GM18498 (cell line): Measurements from ENCODE around the gene PAIP2.
"Not testable (repeated sequence)": the region's sequence is repeated elsewhere in the genome, so short reads cannot be mapped to it uniquely, and the experiment has no call there.

ENCODE experiments used
- ATAC-seq: cut with Tn5 transposase; IDR thresholded peaks from one replicate; pipeline ENCODE4 v1.9.1; 2021; ENCODE audit warnings: mild to moderate bottlenecking, moderate library complexity; ENCODE audit not compliant: unreplicated experiment

The PAIP2 gene

DNA sequence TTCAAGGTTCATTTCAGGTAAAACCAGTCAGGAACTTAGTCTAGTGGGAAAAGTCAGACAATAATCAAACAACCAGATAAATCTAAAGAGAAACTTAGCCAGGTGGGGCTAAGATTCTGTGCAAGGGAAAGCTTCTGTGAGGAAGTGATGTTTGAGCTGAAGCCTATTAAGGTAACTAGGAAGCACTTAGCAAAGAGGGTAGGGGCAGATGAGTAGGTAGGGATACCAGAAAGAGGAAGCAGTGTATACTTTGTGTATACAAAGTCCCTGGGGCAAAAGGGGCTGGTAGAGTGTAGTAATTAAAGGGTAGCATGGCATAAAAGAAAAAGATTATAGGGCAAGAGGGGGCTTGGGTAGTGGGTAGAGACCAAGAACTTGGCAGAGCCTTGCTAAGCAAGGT lies 65.9 kb downstream of the PAIP2 start:
- ATAC-seq = no peak

DNA sequence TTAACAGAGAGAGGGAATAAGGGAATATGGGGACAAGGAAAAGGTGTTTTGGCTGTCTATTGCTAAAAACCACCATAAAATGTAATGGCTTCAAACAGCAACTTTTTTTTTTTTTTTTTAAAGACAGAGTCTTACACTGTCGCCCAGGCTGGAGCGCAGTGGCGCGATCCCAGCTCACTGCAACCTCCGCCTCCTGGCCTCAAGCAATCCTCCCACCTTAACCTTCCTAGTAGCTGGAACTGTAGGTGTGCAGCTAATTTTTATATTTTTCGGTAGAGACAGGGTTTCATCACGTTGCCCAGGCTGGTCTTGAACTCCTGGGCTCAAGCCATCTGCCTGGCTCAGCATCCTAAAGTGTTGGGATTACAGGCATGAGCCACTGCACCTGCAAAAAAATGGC lies 66.5 kb downstream of the PAIP2 start:
- no peak for ATAC-seq

DNA sequence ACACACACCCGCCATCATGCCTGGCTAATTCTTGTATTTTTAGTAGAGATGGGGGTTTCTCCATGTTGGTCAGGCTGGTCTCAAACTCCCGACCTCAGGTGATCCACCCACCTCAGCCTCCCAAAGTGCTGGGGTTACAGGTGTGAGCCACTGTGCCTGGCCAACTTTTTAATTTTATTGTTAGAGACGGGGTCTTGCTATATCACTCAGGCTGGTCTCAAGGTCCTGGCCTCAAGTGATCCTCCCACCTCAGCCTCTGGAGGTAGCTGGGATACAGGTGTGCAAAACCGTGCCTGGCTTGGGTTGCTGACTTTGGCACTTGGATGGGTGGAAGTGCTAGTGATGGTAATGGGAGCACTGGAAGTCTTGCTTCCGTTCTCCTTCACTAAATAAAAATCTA lies 67.5 kb downstream of the PAIP2 start:
- not testable (repeated sequence) for ATAC-seq

DNA sequence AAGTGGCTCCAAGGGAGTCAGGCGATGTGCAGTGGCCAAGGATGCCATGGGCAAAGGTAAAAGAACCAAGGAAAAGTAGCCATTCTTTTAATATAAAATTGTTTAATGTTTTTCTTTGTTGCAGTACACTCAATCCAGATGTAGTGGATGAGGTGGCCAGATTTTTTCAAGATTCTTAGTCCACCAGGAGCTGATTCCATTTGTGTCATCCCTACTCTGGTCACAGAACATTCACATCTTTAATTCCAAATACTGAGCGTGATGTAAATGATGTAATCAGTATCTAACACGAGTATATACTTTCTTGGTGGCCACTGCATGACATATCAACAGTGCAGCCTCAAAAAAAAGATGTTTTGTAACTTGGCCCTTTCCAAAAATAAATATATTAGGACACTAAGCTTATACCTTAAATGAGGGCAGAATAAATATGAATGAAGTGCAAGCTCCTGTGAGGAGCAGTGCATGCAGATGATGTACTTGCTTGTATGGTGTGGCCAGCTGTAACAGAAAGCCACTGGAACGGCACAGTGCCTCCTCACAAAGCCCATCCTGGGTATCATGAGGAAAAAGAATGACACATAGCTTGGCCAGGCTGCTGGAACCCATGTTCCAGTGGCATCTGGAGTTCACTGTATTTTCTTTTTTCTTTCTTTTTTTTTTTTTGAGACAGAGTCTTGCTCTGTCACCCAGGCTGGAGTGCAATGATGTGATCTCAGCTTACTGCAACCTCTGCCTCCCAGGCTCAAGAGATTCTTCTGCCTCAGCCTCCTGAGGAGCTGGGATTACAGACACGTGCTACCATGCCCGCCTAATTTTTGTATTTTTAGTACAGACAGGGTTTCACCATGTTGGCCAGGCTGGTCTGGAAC lies 68.7 kb downstream of the PAIP2 start:
- no peak for ATAC-seq

DNA sequence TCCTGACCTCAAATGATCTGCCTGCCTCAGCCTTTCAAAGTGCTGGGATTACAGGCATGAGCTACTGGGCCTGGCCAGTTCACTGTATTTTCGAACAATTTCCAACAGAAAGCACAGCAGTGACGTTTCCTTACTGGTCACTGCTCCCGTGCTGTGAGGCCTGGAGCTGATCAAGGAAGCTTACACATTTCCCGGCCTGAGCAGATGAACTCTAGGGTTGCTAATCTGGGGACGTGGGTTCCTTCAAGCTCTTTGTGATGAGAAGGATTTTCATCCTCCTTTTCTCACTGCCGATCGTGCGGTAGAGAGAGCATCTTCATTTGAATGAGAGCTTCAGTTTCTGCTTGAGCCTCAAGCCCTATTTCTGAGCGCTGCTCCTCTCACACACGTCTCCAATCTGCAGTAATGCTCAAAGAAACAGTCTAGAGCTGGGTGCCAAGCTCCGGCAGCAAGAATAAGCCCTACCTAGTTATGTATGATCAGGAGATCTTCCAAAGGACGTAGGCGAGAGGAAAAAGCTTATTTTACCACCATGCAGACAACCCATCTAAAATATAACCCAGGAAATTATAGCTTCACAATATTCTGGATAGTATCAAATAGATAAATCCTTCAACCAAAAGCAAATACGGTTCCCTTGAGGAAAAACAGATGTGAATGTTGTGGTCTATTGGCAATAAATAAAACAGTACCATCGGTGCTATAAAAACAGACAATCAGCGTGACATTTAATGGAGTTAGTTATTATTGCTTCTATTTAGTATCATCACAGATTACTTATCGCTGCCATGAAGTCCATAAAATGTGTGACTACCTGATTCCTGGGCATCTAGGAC lies 69.6 kb downstream of the PAIP2 start:
- ATAC-seq = no peak

DNA sequence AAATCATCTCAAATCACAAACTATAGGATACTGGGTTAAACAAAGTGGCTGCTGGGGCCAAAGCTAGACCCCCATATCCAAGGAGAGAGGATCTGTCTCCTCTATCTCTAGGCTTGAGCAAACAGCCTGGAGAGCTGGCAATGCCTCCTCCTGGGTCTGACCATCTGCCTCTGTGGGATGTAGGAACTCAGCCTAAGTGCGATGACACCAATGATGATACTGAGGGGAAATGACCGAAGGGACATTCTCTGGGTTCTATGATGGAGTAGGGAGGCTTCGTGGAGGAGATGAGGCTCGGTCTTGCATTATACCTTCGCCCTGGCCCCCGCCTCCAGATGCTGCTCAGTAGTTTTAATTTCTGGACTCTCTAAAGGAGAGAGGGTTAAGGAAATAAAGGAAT lies 71.5 kb downstream of the PAIP2 start:
- no peak for ATAC-seq

DNA sequence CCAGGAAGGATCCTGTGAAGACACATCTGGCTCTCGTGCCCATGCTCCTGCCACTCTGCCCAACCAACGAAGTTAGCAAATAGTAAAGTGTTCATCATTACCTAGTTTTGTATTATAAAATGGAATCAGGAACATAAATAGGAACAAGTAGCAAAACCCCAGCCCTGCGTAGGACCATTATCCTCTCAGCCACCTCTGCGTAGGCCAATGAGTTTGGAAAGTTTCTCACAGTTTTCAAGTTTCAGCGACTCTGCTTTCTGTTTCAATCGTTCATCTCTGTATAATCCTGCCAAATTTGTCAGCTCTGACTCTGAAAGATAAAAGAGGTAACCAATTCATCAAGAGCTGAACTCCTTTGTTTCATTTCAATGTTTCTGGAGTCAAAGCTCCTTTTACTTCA lies 72.3 kb downstream of the PAIP2 start:
- ATAC-seq = peak; percentile 74

DNA sequence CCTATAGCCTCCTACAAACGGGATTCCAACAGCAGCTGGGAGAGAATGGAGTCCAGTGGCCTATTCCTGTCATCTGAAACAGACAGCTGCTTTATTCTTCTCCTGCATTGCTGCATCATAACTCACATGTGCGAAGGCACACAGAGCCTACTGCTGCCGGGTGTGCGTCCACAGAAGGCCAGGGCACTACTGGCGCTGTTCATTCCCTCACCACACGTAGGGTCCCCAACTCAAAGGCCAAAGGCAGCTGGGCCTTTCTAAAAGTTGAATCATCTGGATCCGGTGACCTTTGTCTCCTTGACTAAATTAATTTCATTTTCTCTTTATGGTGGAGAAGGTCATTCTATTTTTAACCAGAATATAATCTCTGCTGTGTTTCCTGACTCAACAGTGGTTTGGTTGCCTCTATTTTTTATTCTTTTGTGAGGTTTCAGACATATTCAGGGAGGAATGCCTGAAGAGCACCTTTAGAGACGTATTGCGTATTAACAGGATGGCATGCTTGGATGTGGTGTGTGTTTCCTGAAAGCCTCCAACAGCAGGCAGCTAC lies 73.0 kb downstream of the PAIP2 start:
- no peak for ATAC-seq

DNA sequence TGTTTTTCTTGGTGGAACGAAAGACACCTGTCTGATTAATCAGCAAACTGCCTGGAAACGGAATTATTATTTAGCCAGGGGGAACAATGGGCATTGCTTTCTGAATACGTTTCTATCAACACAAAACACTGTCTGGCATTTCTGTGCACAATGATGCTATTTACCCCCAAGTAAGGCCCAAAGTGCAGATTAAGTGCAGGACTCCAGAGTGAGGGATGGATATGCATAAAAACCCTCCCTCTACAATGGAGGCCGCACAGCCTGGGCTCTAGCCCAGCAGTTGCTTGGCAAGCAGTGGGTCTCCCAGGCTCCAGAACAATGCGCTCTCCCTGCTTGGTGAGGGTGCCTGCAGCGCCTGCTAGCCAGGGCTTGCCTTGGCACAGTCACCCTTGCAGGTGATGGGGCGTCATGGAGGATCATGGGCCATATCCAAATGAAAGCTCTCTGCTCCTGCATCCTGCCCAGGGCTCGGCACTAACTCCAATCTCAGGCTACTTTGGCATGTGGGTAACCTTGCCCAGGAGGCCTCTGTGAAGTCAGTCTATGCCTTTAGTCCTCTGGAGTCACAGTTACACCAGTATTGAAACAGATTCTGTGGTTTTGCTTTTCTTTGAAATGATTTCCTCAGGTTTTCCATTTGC lies 73.7 kb downstream of the PAIP2 start:
- no peak for ATAC-seq

DNA sequence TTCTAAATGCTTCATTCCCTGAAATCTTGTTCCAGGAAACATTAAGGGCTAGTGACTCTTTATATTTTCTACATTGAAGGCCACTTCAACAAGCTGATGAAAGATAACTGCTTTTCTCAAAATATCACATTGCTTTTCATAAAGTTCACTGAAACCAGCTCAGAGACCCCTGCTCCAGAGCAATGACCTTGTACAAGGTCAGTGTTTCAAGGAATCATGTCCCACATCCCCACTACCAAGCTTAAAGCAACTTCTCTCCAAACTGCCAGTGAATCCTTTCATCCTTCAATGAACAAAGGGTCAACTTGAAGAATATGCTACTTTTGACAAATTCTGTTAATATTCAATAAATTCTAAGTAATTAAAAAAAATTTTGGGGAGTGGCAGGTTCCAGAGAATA lies 74.2 kb downstream of the PAIP2 start:
- no peak for ATAC-seq

DNA sequence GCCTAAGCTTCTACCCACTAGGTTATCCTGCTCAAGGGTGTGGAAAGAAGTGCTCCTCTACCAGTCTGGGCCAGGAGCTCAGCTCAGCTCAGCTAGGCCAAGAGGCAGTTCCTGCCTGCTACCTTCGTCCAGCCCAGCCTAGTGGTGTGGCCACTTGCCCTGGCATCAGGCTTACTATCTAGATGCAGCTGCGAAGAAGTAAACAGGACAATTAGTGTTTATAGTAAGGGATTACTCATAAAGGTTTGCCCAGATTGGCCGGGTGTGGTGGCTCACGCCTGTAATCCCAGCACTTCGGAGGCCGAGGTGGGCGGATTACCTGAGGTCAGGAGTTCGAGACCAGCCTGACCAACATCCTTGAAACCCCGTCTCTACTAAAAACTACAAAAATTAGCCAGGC lies 75.0 kb downstream of the PAIP2 start:
- ATAC-seq = no peak

DNA sequence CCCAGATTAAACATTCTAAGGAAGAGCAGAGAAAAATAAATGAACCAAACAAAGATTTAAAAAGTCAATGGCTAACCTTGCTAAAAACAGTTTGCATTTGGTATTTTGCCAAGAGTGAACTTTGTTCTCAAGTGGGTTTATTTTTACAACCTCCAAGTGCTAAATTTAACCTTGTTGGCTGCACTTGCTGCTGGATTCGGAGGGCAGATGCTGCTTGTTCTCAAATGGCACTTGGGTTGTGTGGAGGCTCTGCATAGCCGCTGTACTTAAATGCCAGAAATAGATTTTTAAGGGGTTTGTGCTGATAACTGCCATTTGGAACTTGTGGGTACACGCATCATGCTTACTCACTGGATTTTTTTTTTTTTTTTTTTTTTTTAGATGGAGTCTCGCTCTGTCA lies 75.6 kb downstream of the PAIP2 start:
- no peak for ATAC-seq

DNA sequence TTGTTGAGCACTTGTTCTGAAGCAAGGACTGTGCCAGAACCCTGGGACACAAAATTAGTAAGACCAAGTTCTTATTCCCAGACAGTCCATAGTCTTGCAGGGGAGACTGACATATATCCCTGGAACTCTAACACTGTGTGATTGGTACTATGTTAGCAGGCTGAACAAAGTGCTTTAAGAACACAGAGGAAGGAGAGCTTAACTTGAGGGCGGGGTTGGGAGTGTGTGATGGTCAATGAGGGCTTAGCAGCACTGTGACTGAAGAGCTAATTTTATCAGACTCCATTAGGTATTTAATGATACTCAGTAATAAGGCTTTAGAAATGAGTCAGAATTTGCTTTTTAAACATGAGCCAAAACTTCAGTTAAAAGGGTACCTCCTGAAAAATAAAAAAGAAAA lies 77.1 kb downstream of the PAIP2 start:
- ATAC-seq = no peak
